HEK293 (cell line): ENCODE data around the gene LAMB2.
A peak's percentile ranks its signal among the peaks of the same experiment; 100 is the strongest.

ENCODE experiments used
- CTCF ChIA-PET: fragments of 350-600 bp; formaldehyde crosslinking; extraction: SDS; loops from one replicate; lab custom pipeline; 2021; ENCODE audit warnings: antibody characterized with exemption; lab: Yijun Ruan, JAX
- POLR2A ChIA-PET: fragments of 300-600 bp; formaldehyde crosslinking; extraction: SDS; loops from one replicate; lab custom pipeline; 2020; ENCODE audit warnings: antibody characterized with exemption, inconsistent platforms; lab: Yijun Ruan, JAX
- H3K27ac ChIP-seq: fragments of 200-500 bp; sonication (Bioruptor generic); 2 replicates; pipeline ENCODE4 v1.5.1; 2014; ENCODE audit warnings: low read depth, low read length, control low read depth, inconsistent platforms; ENCODE audit errors: extremely low read depth
- H3K36me3 ChIP-seq, 2 experiments: fragments of 200-500 bp in 1 of 2; sonication (Bioruptor generic) in 1 of 2; 1 replicate in 1 of 2; 2 replicates in 1 of 2; pipeline ENCODE4 v1.5.1; 2014 to 2017; ENCODE audit warnings: inconsistent platforms in 2 of 2, low read length in 2 of 2; ENCODE audit not compliant: control insufficient read depth in 2 of 2, insufficient read depth in 1 of 2
- H3K4me1 ChIP-seq: fragments of 200-500 bp; sonication (Bioruptor generic); 2 replicates; pipeline ENCODE4 v1.5.1; 2014; ENCODE audit warnings: mild to moderate bottlenecking, low read length, inconsistent platforms; ENCODE audit not compliant: control insufficient read depth, insufficient read depth
- H3K4me3 ChIP-seq: 2 replicates; pipeline ENCODE4 v1.5.1; 2011; ENCODE audit warnings: low read depth, mild to moderate bottlenecking, control low read depth, low read length, moderate library complexity
- H3K9me3 ChIP-seq: fragments of 200-500 bp; sonication (Bioruptor generic); 2 replicates; pipeline ENCODE4 v1.5.1; 2014; ENCODE audit warnings: low read depth, low read length, inconsistent platforms; ENCODE audit not compliant: control insufficient read depth, insufficient read depth
- EGR2 ChIP-seq: fragments of 450-650 bp; formaldehyde crosslinking; IDR thresholded peaks from 2 replicates; pipeline ENCODE4 v1.5.1; 2016; ENCODE audit warnings: low read depth, missing biosample characterization, missing genetic modification characterization
- HIC1 ChIP-seq: fragments of 450-650 bp; formaldehyde crosslinking; IDR thresholded peaks from 2 replicates; pipeline ENCODE4 v1.5.1; 2016; ENCODE audit warnings: missing biosample characterization, missing genetic modification characterization
- IKZF3 ChIP-seq: fragments of 450-650 bp; IDR thresholded peaks from 2 replicates; pipeline ENCODE4 v1.5.0; 2018; ENCODE audit warnings: missing biosample characterization, mild to moderate bottlenecking, missing genetic modification characterization, moderate library complexity
- ZBTB20 ChIP-seq: fragments of 450-650 bp; formaldehyde crosslinking; IDR thresholded peaks from 2 replicates; pipeline ENCODE4 v1.5.1; 2016; ENCODE audit warnings: missing biosample characterization, missing genetic modification characterization
- ZBTB21 ChIP-seq: fragments of 450-650 bp; formaldehyde crosslinking; IDR thresholded peaks from 2 replicates; pipeline ENCODE4 v1.5.1; 2017; ENCODE audit warnings: missing biosample characterization, missing genetic modification characterization
- ZBTB48 ChIP-seq: fragments of 450-650 bp; formaldehyde crosslinking; IDR thresholded peaks from 2 replicates; pipeline ENCODE4 v1.5.1; 2016; ENCODE audit warnings: missing biosample characterization, missing genetic modification characterization
- ZFHX2 ChIP-seq: fragments of 450-650 bp; formaldehyde crosslinking; conservative IDR thresholded peaks from 2 replicates; pipeline ENCODE4 v1.5.1; 2016; ENCODE audit warnings: missing biosample characterization, missing genetic modification characterization
- ZNF16 ChIP-seq: fragments of 450-650 bp; formaldehyde crosslinking; IDR thresholded peaks from 2 replicates; pipeline ENCODE4 v1.5.1; 2016; ENCODE audit warnings: low read depth, missing biosample characterization, missing genetic modification characterization
- ZNF350 ChIP-seq: fragments of 450-650 bp; formaldehyde crosslinking; IDR thresholded peaks from 2 replicates; pipeline ENCODE4 v1.5.0; 2017; ENCODE audit warnings: missing biosample characterization, mild to moderate bottlenecking, missing genetic modification characterization
- ZNF362 ChIP-seq: fragments of 450-650 bp; formaldehyde crosslinking; IDR thresholded peaks from 2 replicates; pipeline ENCODE4 v1.5.1; 2016; ENCODE audit warnings: missing biosample characterization, missing genetic modification characterization
- ZNF621 ChIP-seq: fragments of 450-650 bp; formaldehyde crosslinking; IDR thresholded peaks from 2 replicates; pipeline ENCODE4 v1.5.1; 2017; ENCODE audit warnings: missing biosample characterization, missing genetic modification characterization
- TF ChIP-seq, protein P1 (sequence below): fragments of 450-650 bp; formaldehyde crosslinking; IDR thresholded peaks from 2 replicates; pipeline ENCODE4 v1.5.1; 2016; ENCODE audit warnings: missing biosample characterization, missing genetic modification characterization

The LAMB2 gene

DNA sequence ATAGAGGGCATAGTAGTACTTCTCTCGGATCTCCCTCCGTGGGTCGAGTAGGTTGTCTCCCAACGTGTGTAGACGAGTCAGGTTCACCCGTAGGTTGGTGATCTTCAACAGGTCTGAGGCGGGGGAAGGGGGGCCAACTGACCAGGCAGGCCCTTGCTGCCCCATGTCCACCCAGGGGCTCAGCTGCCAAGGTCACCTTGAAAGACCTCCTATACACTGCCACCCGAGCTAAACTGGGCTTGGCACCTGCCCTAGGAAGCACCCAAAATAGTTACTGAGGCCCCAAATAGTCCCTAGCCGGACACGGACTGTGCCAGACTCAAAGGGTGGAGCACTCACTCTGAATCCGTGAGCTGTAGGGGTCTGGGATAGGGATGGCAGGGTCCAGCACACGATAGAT lies 1.8 kb downstream of the LAMB2 start (continued):
- TF ChIP-seq HIC1 (tag by site-specific recombination) (no peak), ZNF16 (tag by site-specific recombination) (no peak), ZNF350 (tag by site-specific recombination) (no peak), ZBTB48 (tag by site-specific recombination) (no peak), ZBTB20 (no peak)
- TF ChIP-seq, protein P1, sequence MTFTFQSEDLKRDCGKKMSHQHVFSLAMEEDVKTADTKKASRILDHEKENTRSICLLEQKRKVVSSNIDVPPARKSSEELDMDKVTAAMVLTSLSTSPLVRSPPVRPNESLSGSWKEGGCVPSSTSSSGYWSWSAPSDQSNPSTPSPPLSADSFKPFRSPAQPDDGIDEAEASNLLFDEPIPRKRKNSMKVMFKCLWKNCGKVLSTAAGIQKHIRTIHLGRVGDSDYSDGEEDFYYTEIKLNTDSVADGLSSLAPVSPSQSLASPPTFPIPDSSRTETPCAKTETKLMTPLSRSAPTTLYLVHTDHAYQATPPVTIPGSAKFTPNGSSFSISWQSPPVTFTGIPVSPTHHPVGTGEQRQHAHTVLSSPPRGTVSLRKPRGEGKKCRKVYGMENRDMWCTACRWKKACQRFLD (tag by site-specific recombination) = no peak
- TF ChIP-seq, all 188 proteins: peak for 0

DNA sequence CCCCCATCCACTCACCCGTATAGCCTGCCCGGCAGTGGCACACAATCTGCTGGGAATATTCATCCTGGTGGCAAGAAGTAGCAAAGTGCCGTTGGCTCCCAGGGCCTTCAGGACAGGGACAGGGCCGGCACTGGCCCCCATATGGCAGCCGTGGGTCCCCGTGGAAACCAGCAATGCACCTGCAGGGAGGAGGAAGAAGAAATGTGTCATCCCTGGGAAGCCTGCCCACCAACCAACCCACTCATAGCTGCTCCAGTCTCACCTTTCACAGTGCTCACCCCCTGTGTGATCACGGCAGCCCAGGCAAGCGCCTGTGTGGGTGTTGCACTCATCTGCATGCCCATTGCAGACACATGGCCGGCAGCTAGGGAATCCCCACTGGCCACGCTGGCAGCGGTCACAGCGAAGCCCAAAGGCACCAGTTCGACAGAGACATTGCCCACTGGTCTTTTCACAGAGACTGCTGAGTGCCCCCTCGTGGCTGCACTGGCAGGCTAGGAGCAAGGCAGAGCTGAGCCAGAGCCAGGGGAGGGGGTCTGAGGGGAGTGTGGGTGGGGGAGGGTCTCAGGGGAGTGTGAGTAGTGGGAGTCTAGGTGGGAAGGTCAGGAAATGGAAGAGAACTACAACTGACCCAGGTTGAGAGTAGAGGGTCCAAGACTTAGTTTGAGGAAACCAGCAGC lies 7.7 kb downstream of the LAMB2 start:
- no peak overlapping the region for H3K4me3 ChIP-seq
- no peak for TF ChIP-seq IKZF3 (tag by site-specific recombination)
- peak; percentile 65 for TF ChIP-seq EGR2 (tag by site-specific recombination)
- TF ChIP-seq ZNF362 = no peak
- peak; percentile 76 for TF ChIP-seq ZFHX2 (tag by site-specific recombination)
- no peak for TF ChIP-seq ZBTB20
- H3K36me3 ChIP-seq = peaks cover 0 to 74% of the 10 kb centered on the region in 2 experiments; a peak in 2 of 3 replicates
- POLR2A ChIA-PET = interaction anchor here (0.6 kb wide), 1 partner anchor 284 kb away, joined by 3 read pairs; no protein-coding TSS in a partner anchor
- no peak overlapping the region for H3K27ac ChIP-seq
- H3K4me1 ChIP-seq = no peaks in the 10 kb centered on the region
- CTCF ChIA-PET = no interaction called here
- no peaks in the 10 kb centered on the region for H3K9me3 ChIP-seq

DNA sequence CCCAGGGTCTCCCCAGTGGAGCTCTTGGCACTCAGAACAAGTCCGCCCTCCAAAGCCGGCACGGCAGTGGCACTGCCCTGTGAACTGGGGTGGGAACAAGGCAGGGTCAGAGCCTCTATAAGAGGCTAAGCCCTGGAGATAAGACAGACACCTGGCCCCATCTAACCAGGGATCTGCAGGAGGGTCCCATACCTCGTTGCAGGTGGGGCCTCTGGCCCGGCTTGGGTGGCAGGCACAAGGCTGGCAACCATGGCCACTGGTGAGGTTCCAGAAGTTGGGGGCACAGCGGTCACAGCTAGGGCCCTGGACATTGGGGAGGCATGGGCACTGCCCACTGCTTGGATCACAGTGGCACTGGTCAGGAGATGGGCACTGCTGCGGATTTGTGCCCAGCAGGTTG lies 8.6 kb downstream of the LAMB2 start:
- H3K36me3 ChIP-seq = peaks cover 0 to 67% of the 10 kb centered on the region in 2 experiments; a peak in 2 of 3 replicates
- no peaks in the 10 kb centered on the region for H3K9me3 ChIP-seq
- ChIA-PET POLR2A (no interaction called here), CTCF (no interaction called here)
- no peak overlapping the region for H3K4me3 ChIP-seq
- H3K27ac ChIP-seq = no peak overlapping the region
- H3K4me1 ChIP-seq = peaks cover 6% of the 10 kb centered on the region; the same call in 1 of the 2 replicates
- TF ChIP-seq ZNF621 (tag by site-specific recombination) (no peak), HIC1 (tag by site-specific recombination) (0 out of 2 replicates have a peak, but pooled peaks have one; percentile 26), ZBTB21 (tag by site-specific recombination) (no peak)
